SU-DHL-6 (cell line): ENCODE results near the gene ORAI3.

ENCODE experiments used
- H2AFZ ChIP-seq: fragments of 200-600 bp; sonication (generic); 2 replicates; pipeline ENCODE4 v1.6.1; 2014; ENCODE audit warnings: low read depth, mild to moderate bottlenecking, moderate library complexity, mixed read lengths, antibody characterized with exemption, low read length; ENCODE audit not compliant: severe bottlenecking
- H3F3A ChIP-seq: fragments of 200-600 bp; shearing (Covaris generic); 2 replicates; pipeline ENCODE4 v1.6.0; 2016; ENCODE audit warnings: antibody characterized with exemption, mild to moderate bottlenecking; ENCODE audit not compliant: insufficient read depth
- H3K27ac ChIP-seq: fragments of 200-600 bp; sonication (generic); 2 replicates; pipeline ENCODE4 v1.5.1; 2016; ENCODE audit warnings: low read depth, mild to moderate bottlenecking, low read length, moderate library complexity, mixed read lengths
- H3K27me3 ChIP-seq: fragments of 200-600 bp; sonication (generic), shearing (Covaris generic); 2 replicates; pipeline ENCODE4 v1.6.0; 2014; ENCODE audit warnings: mild to moderate bottlenecking, low read length
- H3K36me3 ChIP-seq: fragments of 200-600 bp; sonication (generic); 2 replicates; pipeline ENCODE4 v1.6.1; 2014; ENCODE audit warnings: mild to moderate bottlenecking, low read length, mixed read lengths
- H3K4me2 ChIP-seq: fragments of 300-600, 200-600 bp; shearing (Covaris generic), sonication (generic); 2 replicates; pipeline ENCODE4 v1.6.0; 2014; ENCODE audit warnings: low read length, low read depth, mild to moderate bottlenecking; ENCODE audit not compliant: poor library complexity, severe bottlenecking
- H3K4me3 ChIP-seq: fragments of 200-600 bp; sonication (generic); 2 replicates; pipeline ENCODE4 v1.5.1; 2014; ENCODE audit warnings: antibody characterized with exemption, low read length, mild to moderate bottlenecking, mixed read lengths; ENCODE audit not compliant: insufficient read depth, poor library complexity, severe bottlenecking
- H3K79me2 ChIP-seq: fragments of 200-600 bp; sonication (generic); 2 replicates; pipeline ENCODE4 v1.6.1; 2014; ENCODE audit warnings: mild to moderate bottlenecking, low read length, moderate library complexity; ENCODE audit not compliant: insufficient read depth
- H3K9ac ChIP-seq: fragments of 200-600 bp; sonication (generic); 2 replicates; pipeline ENCODE4 v1.7.0; 2014; ENCODE audit warnings: mild to moderate bottlenecking, low read length
- H3K9me2 ChIP-seq: fragments of 200-600 bp; sonication (generic); replicated peaks from 2 replicates; pipeline ENCODE4 v1.6.1; 2014; ENCODE audit warnings: low read length; ENCODE audit not compliant: insufficient read depth
- H3K9me3 ChIP-seq: fragments of 200-600 bp; sonication (generic); 2 replicates; pipeline ENCODE4 v1.6.1; 2014; ENCODE audit warnings: low read length, mixed read lengths; ENCODE audit not compliant: insufficient read depth
- H4K20me1 ChIP-seq: fragments of 200-600 bp; sonication (generic); 2 replicates; pipeline ENCODE4 v1.6.1; 2014; ENCODE audit warnings: low read depth, mild to moderate bottlenecking, antibody characterized with exemption, low read length, moderate library complexity, mixed read lengths
- EZH2phosphoT487 ChIP-seq: fragments of 200-600 bp; sonication (generic), shearing (Covaris generic); conservative IDR thresholded peaks from 2 replicates; pipeline ENCODE4 v1.6.1; 2018; ENCODE audit warnings: mild to moderate bottlenecking, antibody characterized with exemption, low read length, moderate library complexity, mixed read lengths
- TF ChIP-seq, protein P1 (sequence below): fragments of 200-600 bp; sonication (generic); IDR thresholded peaks from one replicate; pipeline ENCODE4 v1.5.1; 2017; ENCODE audit warnings: antibody characterized with exemption, mild to moderate bottlenecking, low read length, moderate library complexity; ENCODE audit not compliant: insufficient read depth, poor library complexity, severe bottlenecking

The ORAI3 gene

DNA sequence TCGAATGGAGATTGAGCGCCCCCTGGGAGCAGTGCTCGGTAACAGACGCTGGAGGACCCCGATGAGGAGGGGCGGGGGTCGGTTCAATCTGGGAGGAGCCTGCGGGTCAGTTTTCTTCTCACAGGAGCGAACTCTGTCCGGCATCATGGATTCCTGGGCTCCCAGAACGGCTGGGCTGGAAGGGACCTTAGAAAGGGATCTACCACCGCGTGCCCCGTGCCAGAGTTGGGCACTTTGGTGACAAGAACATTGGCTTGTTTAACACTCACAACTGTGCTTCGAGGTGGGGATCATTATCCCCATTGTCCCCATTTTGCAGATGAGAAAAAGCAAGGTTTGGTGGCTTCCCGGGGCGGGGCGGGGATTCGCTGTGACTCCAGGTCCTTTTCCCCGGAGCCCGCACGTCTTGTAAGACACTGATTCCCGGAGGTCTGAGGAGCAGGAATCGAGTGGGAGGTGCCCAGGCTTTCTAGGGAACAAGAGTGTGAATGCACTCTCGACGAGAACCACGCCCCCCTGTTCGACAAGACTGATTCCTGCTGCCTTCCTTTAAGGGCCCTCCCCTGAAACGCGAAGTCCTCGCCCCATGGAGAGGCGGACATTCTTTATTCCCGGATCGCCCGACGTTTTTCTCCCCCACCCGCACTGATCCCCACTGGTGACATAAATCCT, 27.0 kb upstream of the ORAI3 start:
- Histone ChIP-seq H3K4me3 (peak overlapping the region; percentile 59), H2AFZ (peak overlapping the region; percentile 64), H3K9me3 (no peaks in the 10 kb centered on the region), H3K27ac (peak overlapping the region; percentile 17; the same call in 1 of the 2 replicates), H3K36me3 (no peaks in the 10 kb centered on the region), H3K4me2 (peak overlapping the region; percentile 77), H3F3A (0 out of 2 replicates have a peak, but pooled peaks cover 3% of the 10 kb centered on the region), H4K20me1 (no peaks in the 10 kb centered on the region), H3K9me2 (no peaks in the 10 kb centered on the region), H3K9ac (peak overlapping the region; percentile 47), H3K79me2 (no peaks in the 10 kb centered on the region), H3K27me3 (no peaks in the 10 kb centered on the region)
- no peak for TF ChIP-seq EZH2phosphoT487
- TF ChIP-seq, protein P1, sequence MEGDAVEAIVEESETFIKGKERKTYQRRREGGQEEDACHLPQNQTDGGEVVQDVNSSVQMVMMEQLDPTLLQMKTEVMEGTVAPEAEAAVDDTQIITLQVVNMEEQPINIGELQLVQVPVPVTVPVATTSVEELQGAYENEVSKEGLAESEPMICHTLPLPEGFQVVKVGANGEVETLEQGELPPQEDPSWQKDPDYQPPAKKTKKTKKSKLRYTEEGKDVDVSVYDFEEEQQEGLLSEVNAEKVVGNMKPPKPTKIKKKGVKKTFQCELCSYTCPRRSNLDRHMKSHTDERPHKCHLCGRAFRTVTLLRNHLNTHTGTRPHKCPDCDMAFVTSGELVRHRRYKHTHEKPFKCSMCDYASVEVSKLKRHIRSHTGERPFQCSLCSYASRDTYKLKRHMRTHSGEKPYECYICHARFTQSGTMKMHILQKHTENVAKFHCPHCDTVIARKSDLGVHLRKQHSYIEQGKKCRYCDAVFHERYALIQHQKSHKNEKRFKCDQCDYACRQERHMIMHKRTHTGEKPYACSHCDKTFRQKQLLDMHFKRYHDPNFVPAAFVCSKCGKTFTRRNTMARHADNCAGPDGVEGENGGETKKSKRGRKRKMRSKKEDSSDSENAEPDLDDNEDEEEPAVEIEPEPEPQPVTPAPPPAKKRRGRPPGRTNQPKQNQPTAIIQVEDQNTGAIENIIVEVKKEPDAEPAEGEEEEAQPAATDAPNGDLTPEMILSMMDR: peak; percentile 94

DNA sequence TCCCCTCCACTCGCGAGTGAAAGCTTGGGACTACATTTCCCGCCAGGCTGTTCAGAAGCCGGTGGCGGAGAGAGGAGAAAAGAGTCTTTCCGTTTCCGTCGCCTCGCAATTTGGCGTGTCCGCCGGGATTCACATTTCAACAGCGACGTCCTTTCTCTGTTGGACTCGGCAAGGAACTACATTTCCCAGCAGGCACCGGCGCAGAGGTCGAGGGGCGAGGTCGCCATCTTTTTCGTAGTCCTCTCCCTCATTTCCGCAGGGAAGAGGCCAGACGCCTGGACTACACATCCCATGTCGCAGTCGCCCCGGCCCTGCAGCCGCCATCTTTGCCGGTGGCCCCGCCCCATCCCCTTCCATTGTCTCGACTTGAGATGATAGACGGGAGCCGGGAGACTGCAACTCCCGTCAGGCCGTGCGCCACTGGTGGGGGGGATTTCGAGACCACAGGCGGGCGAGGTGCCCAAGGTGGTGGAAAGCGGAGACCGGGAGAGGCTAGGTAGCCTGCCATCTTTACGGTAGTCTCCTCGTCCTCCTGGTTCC, 26.4 kb upstream of the ORAI3 start:
- Histone ChIP-seq H4K20me1 (no peaks in the 10 kb centered on the region), H3K27ac (peak overlapping the region; percentile 83), H3K9ac (peak overlapping the region; percentile 66), H3K27me3 (no peaks in the 10 kb centered on the region), H3K79me2 (no peaks in the 10 kb centered on the region), H3F3A (0 out of 2 replicates have a peak, but pooled peaks cover 3% of the 10 kb centered on the region), H3K36me3 (no peaks in the 10 kb centered on the region), H3K4me2 (peak overlapping the region; percentile 77), H2AFZ (peak overlapping the region; percentile 64), H3K9me3 (no peaks in the 10 kb centered on the region), H3K9me2 (no peaks in the 10 kb centered on the region), H3K4me3 (peak overlapping the region; percentile 59)
- TF ChIP-seq, protein P1: no peak
- TF ChIP-seq EZH2phosphoT487: no peak

DNA sequence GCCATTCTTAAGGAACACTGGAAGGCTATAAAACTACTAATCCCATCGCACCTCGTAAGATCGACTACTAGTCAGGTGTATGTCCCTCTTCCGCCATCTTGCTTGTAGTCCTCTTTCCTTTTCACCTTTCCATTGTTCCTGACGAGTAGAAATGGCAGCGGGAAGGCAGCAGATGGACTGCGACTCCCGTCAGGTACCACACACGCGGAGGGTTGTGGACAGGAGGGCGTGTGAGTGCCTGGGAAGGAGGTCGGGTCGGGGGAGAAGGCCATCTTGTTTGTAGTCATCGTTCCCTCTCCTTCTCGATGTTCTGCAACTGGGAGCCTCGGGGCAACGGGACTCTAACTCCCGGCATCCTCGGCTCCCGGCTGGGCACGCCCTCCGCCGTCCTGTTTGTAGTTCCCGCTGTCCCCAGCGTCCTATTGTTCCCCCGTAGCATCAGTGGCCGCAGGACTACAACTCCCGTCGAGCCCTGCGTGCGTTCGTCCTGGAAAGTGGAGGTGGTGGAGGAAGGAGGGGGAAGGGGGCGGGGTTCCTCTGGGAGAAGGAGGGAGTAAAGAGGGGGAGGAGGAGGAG, 25.8 kb upstream of the ORAI3 start:
- Histone ChIP-seq H3K27ac (peak overlapping the region; percentile 83), H4K20me1 (no peaks in the 10 kb centered on the region), H3K36me3 (no peaks in the 10 kb centered on the region), H3K27me3 (no peaks in the 10 kb centered on the region), H3K9me2 (no peaks in the 10 kb centered on the region), H2AFZ (peak overlapping the region; percentile 54), H3K9me3 (no peaks in the 10 kb centered on the region), H3K79me2 (no peaks in the 10 kb centered on the region), H3K9ac (peak overlapping the region; percentile 66), H3F3A (0 out of 2 replicates have a peak, but pooled peaks cover 3% of the 10 kb centered on the region), H3K4me2 (peak overlapping the region; percentile 59), H3K4me3 (peak overlapping the region; percentile 60)
- TF ChIP-seq EZH2phosphoT487: no peak
- TF ChIP-seq, protein P1: no peak
